ENCODE data around the gene IFT27.
"Not testable (repeated sequence)": the region's sequence is repeated elsewhere in the genome, so short reads cannot be mapped to it uniquely, and the experiment has no call there.

DNA sequence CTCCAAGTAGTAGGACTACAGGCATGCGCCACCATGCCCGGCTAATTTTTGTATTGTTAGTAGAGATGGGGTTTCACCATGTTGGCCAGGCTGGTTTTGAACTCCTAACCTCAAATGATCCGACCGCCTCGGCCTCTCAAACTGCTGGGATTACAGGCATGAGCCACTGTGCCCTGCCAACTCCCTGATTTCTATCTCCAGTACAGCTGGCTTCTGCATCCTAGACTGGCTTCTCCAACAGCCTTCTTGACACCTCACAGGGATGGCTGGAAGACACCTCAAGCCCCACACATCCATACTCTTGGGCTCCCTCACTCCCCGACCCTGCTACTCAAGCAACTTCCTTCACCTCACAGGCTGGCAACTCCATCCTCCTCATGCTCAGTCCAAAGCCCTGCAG is 44.6 kb downstream of the IFT27 start:
- TF ChIP-seq, protein P1, sequence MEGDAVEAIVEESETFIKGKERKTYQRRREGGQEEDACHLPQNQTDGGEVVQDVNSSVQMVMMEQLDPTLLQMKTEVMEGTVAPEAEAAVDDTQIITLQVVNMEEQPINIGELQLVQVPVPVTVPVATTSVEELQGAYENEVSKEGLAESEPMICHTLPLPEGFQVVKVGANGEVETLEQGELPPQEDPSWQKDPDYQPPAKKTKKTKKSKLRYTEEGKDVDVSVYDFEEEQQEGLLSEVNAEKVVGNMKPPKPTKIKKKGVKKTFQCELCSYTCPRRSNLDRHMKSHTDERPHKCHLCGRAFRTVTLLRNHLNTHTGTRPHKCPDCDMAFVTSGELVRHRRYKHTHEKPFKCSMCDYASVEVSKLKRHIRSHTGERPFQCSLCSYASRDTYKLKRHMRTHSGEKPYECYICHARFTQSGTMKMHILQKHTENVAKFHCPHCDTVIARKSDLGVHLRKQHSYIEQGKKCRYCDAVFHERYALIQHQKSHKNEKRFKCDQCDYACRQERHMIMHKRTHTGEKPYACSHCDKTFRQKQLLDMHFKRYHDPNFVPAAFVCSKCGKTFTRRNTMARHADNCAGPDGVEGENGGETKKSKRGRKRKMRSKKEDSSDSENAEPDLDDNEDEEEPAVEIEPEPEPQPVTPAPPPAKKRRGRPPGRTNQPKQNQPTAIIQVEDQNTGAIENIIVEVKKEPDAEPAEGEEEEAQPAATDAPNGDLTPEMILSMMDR (IDR thresholded peaks at IDR 0.05): not testable (repeated sequence)
- not testable (repeated sequence) for TF ChIP-seq POLR2A (IDR thresholded peaks at IDR 0.05); EP300 (IDR thresholded peaks at IDR 0.05; ENCODE audit: low read depth); POLR2AphosphoS5 (IDR thresholded peaks at IDR 0.05)

Data from transverse colon (tissue), 4 donors.